ENCODE measurements around the gene PTP4A2.

Gene PTP4A2

DNA sequence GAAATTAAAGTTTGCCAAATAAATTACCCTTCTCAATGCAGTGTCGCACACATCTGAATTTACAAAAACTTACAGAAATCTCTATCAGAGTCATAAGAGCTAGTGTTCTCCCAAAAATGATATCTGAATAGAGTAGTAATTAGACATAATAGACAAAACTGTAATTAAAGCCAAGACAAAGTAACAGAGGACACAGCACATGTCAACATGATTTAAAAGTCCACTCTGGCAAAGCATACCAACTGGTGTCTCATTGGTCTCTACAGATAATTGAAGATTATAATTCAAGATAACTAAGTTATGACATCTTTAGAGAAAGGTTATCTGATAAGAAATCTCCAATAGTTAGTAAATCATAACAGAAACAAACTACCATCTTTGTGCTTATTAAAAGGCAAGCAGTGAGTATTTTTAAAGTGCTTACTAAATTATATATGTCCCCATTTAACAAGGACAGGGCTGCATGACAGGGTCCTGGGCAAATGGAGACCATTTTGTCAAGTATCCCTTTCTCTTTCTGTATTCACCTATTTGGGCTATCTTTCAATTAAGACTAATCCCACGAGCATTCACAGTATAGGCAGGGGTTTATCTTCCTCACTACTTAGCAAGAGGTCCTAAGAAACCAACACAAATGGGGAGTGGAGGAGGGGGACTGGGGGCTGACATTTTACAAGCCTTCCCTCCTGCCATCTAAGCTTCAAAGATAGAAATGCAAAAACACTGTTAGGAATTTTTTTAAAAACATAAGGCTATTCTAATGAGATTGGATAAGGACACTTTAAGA, 26.0 kb downstream of the PTP4A2 start:
- no peak for DNase-seq (ENCODE audit: extremely low read depth, low read depth)
- TF ChIP-seq, protein P1, sequence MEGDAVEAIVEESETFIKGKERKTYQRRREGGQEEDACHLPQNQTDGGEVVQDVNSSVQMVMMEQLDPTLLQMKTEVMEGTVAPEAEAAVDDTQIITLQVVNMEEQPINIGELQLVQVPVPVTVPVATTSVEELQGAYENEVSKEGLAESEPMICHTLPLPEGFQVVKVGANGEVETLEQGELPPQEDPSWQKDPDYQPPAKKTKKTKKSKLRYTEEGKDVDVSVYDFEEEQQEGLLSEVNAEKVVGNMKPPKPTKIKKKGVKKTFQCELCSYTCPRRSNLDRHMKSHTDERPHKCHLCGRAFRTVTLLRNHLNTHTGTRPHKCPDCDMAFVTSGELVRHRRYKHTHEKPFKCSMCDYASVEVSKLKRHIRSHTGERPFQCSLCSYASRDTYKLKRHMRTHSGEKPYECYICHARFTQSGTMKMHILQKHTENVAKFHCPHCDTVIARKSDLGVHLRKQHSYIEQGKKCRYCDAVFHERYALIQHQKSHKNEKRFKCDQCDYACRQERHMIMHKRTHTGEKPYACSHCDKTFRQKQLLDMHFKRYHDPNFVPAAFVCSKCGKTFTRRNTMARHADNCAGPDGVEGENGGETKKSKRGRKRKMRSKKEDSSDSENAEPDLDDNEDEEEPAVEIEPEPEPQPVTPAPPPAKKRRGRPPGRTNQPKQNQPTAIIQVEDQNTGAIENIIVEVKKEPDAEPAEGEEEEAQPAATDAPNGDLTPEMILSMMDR (IDR thresholded peaks at IDR 0.05; ENCODE audit: low read depth, low read length, missing control alignments) = no peak
- H3K4me3 ChIP-seq (replicated peaks; ENCODE audit: low read depth, low read length) = no peak overlapping the region

DNA sequence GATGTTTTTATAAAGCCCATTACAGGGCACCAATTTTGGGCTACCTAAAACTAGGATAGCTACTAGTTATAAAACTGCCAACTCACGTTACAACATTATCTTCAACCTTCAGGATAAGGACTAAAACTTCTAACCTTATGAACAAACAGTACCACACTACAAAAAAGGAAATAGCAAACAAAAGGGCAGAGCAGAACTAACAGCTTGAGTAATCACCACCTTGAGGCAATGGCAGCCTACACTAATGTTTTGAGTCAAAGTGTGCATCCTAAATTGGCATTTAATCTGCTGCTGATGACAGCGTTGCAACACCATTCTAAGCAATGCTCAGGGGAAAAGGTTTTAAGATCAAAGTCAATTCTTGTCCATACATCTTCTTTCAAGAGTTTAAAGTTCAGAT, 27.2 kb downstream of the PTP4A2 start:
- DNase-seq (ENCODE audit: extremely low read depth, low read depth) = no peak
- TF ChIP-seq, protein P1 (IDR thresholded peaks at IDR 0.05; ENCODE audit: low read depth, low read length, missing control alignments) = no peak
- no peak overlapping the region for H3K4me3 ChIP-seq (replicated peaks; ENCODE audit: low read depth, low read length)

DNA sequence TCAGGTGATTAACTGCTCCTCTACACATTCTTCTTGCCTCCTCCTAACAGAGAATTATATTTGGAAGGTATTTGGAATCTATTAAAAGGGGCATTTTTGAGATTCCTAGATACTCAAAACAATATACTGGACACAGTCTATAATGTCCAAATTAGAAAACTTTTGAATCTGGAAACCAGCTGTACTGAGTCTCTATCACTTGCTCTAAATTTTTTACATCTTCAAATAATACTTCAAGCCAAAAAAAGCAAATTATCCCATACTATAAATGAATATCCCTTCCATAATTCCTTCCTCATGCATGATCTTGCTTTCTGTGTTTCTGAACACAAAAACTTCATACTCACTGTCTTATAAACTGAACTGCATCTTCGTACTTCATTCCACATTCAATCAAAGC, 28.5 kb downstream of the PTP4A2 start:
- no peak for DNase-seq (ENCODE audit: extremely low read depth, low read depth)
- H3K4me3 ChIP-seq (replicated peaks; ENCODE audit: low read depth, low read length) = no peak overlapping the region
- TF ChIP-seq, protein P1 (IDR thresholded peaks at IDR 0.05; ENCODE audit: low read depth, low read length, missing control alignments) = no peak

DNA sequence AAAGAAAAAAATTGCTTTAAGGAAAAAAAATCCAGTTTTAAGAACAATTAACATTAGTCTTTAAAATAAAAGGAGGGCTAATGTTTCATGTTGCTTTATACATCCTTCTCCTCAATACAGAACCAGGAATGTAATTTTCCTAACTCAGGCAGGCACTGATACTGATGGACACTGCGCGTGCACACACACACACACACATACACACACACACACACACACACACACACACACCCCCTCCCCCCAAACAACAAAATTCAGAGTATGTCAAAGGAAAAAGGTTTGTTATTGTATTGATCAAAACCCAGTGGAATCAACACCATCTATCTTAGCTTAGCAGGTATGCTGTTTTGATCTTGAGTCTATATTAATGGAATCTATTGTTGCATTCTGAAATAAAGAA, 31.6 kb downstream of the PTP4A2 start:
- TF ChIP-seq, protein P1 (IDR thresholded peaks at IDR 0.05; ENCODE audit: low read depth, low read length, missing control alignments) = no peak
- no peak for DNase-seq (ENCODE audit: extremely low read depth, low read depth)
- H3K4me3 ChIP-seq (replicated peaks; ENCODE audit: low read depth, low read length) = no peak overlapping the region

DNA sequence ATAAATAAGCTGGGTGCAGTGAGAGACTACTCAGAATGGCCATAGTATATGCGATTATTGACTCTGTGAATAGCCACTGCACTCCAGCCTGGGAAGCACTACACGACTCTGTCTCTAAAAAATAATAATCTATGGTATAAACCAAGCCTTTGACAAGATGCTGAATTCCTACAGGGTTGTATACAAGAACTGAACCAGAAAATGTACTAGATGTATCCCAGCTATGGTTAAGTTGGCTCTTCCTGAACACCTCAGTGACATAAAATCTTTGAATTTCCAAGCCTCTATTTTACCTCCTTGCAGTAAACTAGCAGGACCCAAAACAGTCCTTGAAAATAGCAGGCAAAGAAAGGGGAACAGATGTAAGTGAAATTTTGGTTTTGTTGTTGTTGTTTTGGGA, 32.5 kb downstream of the PTP4A2 start:
- TF ChIP-seq, protein P1 (IDR thresholded peaks at IDR 0.05; ENCODE audit: low read depth, low read length, missing control alignments) = no peak
- H3K4me3 ChIP-seq (replicated peaks; ENCODE audit: low read depth, low read length) = no peak overlapping the region
- DNase-seq (ENCODE audit: extremely low read depth, low read depth) = no peak

DNA sequence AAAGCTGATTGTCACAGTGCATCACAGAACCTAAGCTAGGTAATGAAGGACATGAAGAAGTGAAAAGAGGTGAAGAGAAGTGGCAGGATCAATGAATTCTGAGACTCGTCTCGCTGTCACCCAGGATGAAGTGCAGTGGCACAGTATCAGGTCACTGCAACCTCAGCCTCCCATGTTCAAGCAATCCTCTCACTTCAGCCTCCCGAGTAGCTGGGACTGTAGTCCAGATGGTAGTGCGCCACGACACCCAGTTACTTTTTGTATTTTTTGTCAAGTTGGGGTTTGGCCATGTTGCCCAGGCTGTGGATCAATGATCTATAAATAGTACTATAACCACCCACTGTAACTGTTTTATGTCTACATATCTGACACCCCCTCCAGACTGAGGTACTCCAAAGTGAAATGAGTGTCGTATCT, 33.1 kb downstream of the PTP4A2 start:
- TF ChIP-seq, protein P1 (IDR thresholded peaks at IDR 0.05; ENCODE audit: low read depth, low read length, missing control alignments) = no peak
- H3K4me3 ChIP-seq (replicated peaks; ENCODE audit: low read depth, low read length) = no peak overlapping the region
- no peak for DNase-seq (ENCODE audit: extremely low read depth, low read depth)
